CD4-positive, alpha-beta T cell treated with Interleukin-15 for 1 hour (primary cell): ENCODE data around the gene ITGB5.
"Not testable (repeated sequence)": the region's sequence is repeated elsewhere in the genome, so short reads cannot be mapped to it uniquely, and the experiment has no call there.

Experiments
- DNase-seq: peaks from one replicate; pipeline ENCODE4 v3.0.0-alpha.2; 2020

The ITGB5 gene

DNA sequence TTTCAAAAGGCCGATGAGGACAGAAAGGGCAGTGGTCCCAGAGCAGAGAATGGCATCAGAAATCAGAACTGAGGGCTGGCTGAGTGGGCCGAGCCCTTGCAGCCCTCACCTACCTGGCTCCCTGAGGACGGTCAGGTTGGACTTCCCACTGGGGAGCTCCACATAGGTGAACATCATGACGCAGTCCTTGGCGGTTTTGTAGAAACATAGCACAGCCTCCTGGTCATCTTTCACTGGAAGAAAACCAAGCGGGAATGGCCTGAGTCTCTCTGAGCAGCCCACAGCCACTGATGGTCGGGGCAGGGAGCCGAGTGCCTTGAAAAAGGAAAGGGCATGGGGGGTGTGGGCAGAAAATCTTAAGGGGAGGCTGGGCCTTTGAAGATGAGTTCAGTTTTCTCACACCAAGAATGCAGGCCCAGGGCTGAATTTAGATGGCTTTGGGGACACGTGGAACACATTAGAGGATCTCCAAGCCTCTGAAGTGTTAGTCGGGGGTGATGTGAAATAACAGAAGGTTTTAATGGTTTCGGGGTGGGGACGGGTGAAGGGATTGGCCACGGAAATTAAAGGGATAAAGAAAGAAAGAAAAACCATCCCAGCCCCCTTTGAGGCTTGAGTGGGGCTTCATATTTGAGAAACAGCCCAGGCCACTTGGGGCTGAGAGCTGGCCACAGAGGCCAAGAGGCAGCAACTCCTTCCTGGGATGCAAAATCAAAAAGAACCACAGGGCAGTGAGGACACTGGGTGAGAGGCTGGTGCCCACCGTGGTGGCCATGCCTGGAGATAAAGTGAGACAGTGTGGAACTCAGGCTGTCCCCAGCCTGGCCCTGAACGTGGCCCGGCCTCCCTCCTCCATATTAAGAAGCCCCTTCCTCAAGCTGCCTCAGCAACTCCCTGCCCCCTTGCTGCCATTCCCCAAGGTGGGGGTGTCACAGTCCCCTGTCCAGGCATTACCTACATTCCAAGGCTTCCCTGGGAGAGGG lies 120.8 kb downstream of the ITGB5 start:
- no peak for DNase-seq

DNA sequence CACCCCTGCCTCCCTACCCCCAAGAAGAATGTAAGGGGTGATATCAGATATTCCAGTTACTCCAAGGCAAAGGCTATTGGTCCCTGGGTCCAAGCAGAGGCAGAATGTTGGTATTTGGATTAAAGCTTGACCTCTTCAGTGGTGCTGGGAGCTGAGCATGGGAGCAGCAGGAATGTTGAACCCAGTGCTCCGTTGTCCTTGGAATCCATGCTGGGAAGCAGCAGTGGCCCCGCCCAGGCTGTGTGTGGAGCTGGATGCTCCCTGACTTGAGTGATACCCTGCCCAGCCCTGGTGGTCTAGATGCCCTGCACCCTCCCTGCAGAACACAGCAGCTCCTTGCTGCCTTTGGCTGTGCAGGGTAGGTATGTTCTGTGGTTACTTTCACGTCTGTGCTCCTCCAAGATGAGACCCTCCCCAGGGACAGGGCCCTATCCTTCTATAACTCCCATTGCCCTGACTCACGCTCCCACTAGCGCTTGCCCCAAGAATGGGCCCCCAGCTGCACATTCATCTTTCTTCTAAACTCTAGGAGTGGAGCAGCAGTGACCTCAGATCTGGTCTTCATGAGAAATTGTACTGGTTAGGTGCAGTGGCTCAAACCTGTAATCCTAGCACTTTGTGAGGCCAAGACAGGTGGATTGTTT lies 121.8 kb downstream of the ITGB5 start:
- no peak for DNase-seq

DNA sequence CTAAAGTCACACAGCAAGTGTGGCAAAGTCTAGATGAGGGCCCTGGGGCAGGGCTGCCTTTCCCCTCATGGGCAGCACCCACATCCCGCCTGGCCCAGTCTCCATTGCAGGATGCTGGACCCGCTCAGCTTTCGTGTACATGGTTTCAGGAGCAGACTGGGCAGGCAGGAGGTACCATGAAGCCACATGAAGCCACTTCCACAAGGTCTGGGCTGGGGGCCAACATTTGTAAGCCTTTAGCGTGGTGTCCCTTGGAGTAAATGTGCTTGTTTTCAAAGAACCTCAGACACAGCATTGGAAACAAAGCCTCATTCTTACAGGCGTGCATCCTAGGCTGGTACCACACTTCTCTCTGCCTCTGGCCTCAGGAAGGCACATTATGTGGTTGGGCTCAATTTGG lies 122.4 kb downstream of the ITGB5 start:
- no peak for DNase-seq

DNA sequence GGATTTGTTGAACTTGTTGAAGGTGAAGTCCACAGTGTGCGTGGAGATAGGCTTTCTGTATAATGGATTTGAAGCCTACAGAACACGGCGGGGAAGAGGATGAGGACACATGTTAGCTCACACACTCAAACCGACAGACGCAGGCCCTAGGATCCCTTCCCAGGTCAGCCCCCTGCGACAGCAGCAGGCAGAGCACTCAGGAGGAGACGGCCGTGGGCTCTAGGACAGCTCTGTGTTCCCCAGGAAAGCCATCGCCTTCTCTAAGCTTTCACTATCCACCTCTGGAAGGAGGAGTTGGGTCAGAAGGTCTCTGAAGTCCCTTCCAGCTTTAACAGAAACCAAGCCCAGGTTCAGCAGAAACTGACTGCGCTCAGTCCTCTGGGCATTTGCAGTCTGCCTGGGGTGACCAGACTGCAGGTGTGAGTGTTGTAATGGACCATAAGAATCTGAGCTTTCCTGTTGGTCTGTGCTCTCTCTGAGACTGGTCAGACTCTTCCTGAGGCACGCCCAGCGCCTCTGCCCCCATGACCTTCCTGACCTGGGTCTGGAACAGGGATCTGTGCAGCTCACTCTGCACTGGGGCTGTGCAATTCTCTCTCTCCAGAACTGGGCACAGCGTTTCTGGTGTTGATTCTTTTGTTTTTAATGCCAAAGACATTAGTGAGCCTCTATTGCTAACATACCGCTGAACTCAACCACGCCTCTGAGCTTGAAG lies 123.4 kb downstream of the ITGB5 start:
- no peak for DNase-seq

DNA sequence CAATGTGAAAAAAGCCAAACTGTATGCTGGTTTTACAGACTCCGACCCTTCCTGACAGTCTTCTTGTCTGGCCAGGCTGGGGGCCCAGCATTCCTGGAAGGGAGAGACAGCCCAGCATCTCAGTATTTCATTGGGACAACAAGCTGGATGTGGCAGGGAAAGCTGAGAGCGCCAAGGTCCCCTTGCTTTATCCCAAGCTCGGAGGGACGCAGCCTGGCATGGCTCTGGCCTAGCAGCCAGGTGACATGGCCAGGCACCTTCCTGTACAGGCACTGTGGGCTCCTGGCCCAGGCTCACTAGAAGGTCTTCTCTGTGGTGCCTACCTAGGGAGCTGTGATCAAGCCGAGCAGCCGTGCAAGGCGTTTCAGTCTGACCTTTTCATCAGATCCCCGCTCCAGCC lies 124.0 kb downstream of the ITGB5 start:
- DNase-seq: no peak

DNA sequence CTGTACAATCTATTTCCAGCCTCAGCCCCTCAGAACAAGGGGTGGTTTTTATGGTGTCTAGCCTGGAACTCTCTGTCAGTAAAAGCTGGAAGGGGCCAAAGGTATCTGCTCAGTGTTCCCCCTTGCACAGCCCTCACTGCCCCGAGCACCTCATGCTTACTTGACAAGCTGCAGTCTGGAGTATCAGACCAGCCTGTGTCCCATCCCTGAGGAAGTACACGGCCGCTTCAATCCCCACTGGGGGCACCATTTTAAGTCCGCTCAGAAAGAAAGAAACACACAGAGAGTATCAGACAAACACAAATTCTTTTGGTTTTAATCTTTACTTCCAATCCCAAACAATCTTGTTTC lies 124.5 kb downstream of the ITGB5 start:
- DNase-seq: no peak

DNA sequence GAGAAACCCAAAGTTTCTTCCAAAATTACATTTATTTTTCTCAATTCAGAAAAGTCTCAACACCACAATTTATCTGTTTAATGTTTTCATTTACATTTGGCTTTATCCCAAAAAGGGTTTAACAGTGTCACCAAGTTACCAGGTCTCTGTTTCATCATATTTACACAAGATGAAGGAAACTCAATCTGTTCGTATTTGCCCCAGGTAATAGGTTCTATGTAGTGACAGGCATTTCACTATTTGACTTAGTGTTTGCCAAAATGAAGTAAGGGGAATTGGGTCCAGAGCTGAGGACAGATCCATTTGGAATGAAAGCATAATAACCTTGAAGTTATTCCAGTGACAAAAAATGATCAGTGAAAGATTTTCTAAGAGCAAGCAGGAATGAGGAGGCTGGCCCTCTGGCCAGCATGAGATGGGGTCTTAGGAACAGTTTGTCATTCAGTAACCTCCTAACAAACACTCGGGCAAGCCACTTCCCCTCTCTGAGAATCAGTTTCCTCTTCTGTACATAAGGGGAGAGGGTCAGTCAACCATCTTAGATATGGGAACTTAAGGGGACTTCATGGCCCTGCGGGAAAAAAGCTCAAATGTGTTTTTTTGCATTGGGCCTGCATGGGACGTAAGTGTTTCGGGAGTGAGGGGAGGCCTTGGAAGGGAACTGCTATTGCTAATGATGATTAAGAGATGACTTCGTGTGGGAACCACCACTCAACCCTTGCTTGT lies 125.1 kb downstream of the ITGB5 start:
- no peak for DNase-seq

DNA sequence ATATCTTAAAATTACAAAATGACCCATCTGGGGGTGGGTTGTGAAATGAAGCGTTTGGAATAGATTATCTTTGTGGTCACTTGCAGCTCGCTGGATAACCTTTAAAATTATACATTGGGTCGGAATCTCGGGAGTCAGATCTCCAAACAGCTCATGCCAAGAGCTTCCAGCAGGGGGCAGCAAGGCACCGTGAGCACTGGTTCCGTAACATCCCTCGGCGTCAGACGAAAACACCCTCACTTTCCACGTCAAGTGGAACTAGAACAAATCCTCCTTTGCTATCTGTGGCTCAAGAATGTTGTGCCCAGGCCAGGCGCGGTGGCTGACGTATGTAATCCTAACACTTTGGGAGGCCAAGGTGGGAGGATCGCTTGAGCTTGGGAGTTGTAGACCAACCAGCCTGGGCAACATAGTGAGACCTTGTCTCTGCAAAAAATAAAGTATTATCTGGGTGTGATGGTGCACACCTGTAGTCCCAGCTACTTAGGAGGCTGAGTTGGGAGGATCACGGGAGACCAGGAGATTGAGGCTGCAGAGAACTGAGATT lies 125.8 kb downstream of the ITGB5 start:
- DNase-seq: peak; percentile 62

DNA sequence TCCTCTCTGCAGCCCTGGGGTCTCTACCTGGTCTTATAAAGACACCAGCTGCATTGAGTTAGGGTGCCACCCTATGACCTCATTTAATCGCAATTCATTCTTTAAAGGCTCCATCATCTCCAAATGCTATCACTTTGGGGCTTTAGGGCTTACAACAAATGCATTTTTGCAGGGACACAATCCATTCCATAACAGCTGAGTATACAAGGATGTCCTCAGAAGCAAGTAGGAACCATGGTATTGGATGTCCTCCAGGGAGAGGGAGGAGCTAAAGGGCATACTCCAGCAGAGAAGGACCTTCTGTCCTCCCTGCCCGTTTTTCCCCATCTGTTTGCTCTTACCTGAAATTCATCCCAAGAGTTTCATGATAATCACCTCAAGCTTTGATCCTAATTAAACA lies 126.6 kb downstream of the ITGB5 start:
- DNase-seq: no peak

DNA sequence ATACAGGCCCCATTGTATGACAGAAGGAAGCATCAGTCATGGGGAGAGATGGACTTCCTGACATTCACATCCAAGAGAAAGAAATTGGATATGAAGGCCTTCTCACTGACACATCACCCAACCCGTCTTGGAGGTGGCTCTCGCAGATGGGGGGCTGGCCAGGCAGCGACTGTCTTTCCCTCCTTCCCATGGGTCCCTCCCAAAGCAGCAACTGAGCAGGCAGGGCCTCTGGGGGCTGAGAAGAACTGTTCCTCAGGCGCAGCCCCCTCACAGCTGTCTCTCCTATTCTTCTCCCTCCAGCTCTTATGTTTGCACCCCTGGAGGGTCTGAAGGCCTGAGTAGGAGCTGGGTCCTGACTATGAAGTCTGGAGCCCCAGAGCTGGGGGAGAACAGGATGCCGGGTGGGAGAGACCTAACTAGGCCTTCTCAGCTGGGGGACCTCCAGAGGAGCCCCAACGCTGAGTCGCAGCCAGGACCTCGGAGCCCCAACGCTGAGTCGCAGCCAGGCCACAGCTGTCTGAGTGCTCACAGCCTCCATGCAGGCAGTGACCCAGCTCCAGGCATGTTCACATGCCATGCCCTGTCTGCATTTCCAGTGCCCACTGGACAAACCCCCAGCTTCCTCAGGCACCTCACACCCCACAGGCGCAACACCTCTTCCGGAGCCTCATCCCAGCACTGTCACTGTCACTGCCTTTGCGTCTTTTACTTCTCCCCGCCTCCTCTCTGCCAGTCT lies 127.3 kb downstream of the ITGB5 start:
- DNase-seq: no peak

DNA sequence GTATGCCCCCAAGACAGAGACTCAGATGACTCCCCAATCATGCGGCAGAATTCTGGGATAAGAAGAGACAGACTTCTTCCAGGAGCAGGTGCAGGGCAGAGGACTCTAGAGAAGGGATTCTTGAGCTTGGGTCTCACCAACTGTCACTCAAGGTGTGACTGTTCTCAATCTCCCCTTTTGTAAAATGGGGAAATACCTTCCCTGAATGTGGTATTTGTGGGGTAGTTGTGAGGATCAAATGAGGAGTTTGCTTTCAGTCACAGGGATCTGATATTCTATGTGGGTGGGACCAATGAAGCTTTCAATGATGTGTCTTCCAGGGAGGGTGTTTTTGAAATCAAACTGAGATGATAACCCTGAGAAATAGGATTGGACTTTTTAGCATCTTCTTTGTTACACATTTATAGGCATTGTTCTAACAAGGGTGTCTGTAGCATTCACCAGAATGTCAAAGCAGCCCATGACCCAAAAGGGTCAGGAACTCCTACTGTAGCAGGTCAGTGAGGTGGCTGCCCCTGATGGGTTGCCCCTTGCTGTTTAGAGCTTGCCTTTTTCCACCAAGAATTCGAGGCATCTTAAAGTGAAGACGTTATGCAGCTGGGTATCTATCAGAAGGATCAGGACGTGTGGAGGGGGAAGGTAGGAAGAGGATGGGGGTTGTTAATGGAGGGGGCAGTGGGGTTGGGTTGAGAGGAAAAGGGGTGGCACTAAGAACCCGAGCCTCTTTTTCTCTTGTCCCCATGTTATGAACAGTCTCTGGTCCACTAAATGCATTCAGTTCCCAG lies 128.1 kb downstream of the ITGB5 start:
- no peak for DNase-seq

DNA sequence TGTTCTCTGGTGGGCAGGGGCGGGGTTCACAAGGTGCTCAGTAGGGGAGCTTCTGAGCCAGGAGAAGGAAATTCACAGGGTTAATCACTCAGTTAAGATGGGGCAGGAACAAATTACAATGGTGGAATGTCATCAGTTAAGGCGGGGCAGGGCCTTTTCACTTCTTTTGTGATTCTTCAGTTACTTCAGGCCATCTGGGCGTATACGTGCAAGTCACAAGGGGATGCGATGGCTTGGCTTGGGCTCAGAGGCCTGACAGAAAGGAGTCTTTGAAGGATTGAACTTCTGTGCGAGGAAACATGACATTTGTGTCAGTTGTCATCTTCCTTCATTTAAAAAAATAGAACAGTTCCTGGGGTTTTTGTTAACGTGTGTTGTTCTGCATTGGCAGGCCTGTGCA lies 129.2 kb downstream of the ITGB5 start:
- DNase-seq: not testable (repeated sequence)

DNA sequence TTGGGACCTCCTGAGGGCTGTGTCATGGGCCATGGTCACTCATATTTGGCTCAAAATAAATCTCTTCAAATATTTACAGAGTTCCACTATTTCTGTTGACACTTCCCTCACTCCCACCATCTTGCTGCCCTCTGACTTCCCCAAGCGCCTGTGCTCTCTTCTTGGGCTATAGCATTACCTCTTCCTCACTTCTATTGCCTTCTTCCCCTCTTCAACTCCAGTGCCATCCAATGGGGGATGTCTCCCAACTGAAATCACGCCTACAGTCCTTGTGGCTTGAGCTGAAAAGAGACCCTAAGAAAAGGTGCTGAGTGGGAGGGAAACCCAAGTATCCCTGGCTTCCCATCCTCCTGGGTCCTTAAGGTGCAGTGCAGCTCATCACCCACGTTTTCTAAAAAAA lies 135.1 kb downstream of the ITGB5 start:
- no peak for DNase-seq

DNA sequence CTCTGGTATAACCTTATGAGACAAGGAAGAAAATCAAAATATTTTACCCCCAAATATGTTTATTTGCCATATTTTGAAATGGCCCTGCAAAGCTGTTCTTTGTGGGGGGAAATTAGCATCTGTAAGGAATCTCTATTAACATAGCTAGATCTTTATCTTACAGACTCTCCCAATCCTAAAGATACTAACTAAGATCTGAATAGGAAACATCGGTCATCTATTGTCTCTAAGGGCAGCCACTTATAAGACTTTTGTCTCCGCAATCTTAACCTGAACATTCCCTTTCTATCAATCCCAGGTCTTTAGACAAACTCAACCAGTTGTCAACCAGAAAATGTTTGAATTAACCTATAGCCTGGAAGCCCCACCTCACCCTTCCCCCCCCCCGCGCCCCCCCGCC lies 135.7 kb downstream of the ITGB5 start:
- DNase-seq: no peak

DNA sequence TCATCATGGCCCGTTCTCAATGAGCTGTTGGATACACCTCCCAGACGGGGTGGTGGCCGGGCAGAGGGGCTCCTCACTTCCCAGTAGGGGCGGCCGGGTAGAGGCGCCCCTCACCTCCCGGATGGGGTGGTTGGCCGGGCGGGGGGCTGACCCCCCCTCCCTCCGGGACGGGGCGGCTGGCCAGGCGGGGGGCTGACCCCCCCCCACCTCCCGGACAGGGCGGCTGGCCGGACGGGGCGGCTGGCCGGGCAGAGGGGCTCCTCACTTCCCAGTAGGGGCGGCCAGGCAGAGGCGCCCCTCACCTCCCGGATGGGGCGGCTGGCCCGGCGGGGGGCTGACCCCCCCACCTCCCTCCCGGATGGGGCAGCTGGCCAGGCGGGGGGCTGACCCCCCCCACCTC lies 137.3 kb downstream of the ITGB5 start:
- not testable (repeated sequence) for DNase-seq

DNA sequence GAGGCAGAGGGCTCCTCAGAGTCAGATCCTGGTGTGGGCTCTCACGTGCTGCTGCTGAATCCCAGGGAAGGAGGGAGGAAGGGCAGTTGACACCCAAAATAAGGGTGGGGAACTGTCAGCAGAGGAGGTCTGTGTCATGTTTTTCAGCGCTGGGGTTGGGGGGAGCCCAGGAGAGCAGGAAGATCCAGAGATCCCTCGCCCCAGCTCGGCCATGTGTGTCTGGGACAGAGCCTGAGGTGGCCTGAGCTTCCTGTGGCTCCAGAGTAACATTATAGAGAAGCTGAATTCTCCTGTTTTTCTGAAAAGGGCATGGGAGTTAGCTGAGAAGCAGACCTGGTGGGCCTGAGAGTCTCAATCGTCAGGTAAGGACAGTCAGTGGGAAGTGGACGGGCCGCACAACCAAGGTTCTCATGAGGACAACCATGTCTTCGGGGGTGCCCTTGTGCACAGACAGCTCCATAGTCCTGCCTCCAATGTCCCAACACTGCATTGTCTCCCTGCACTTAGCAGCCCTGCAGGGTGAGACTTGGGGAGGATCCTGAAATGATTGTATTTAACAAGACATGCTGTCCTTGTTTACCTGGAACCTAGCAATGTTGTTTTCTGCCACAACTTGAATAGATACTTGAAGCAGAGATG lies 138.5 kb downstream of the ITGB5 start:
- no peak for DNase-seq

DNA sequence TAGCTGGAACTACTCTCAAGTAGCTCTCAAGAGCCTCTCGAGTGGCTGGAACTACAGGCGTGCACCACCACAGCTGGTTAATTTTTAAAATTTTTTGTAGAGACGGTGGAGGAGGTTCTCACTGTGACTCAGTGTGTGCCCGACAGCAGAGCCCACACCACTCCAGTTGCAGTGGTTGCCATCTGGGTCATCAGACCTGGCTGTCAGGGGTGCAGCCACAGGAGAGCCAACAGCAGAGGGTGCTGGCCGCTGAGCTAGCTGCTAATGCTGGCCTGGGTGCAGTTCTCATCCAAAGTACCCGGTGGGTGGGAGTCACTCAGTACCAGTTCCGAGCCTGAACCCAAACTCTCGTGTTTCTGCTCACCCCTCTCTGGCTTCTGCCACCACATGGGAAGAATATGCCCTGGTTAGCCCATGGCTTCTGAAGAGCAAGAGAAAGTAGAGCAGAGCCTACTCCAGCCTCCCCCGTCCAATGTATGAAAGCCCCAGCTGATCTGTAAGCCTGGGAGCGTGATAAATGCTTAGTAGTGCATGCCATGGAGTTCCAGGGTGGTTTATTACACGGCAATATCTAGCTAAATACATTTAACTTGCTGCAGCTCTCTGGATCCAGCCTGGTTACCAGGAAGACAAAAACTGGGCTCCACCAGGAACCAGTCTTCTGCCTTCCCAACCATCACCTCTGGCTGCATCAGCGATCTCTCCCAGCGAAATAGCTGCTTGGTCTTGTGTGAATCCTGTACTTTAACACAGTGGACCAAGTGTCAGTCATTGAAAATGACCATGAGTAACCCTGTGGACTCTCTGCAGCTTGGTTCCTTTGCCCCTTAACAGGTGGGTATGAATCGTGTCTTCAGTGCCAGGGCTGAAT lies 139.8 kb downstream of the ITGB5 start:
- no peak for DNase-seq

DNA sequence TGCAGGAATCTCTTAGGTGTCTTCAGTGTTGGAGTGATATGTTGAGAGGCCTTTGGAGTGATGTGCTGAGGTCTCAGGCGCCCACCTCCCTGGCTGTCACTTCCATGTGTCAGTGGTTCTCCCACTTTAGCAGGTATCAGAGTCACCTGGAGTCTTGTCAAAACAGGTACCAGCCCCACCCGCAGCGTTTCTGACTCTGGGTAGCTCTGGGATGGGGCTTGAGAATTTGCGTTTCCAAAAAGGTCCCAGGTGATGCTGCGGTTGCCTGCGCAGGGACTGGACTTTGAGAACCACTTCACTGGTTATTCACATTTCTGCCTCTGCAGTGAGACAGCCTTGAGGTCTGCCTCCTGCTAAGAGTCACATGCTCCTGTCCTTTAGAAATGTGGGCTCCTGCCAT lies 141.4 kb downstream of the ITGB5 start:
- DNase-seq: no peak

DNA sequence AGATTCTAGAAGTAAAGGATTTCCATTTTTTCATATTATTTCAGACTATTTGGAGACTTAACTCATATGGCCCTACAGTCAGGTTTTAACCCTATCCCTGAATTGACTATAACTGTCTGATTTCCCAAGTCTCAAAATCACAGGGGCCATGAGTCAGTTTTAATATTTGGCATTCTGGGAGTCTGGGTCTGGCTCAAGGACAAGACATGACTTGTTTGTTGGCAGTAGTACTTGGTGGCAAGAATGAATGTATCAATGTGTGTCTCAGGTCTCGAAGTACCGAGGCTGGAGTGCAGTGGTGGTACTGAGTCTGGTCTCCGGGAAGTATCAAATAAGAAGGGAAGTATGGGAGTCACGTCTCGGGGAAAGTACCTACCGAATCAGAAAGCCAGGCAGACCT lies 146.1 kb downstream of the ITGB5 start:
- no peak for DNase-seq

DNA sequence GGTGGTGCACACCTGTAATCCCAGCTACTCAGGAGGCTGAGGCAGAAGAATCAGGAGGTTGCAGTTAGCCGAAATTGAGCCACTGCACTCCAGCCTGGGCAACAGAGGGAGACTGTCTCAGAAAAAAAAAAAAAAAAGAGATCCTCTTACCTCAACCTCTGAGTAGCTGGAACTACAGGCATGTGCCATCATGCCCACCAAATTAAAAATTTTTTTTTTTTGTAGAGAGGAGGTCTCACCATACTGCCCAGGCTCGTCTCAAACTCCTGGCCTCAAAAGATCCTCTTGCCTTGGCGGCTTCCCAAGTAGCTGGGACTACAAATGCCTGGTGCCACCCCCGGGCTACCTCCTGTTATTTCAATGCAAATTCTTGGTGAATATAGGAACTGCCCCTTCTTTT lies 155.4 kb downstream of the ITGB5 start:
- DNase-seq: no peak
